ENCODE measurements around the gene HOXA7. TPM values are rescaled to one million over a fixed set of nuclear protein-coding genes. Genes with fewer than 3 reads are reported as not detected.

HOXA7 gene
- total RNA-seq, 1 donor from 2014 or later, result 12.0 TPM

DNA sequence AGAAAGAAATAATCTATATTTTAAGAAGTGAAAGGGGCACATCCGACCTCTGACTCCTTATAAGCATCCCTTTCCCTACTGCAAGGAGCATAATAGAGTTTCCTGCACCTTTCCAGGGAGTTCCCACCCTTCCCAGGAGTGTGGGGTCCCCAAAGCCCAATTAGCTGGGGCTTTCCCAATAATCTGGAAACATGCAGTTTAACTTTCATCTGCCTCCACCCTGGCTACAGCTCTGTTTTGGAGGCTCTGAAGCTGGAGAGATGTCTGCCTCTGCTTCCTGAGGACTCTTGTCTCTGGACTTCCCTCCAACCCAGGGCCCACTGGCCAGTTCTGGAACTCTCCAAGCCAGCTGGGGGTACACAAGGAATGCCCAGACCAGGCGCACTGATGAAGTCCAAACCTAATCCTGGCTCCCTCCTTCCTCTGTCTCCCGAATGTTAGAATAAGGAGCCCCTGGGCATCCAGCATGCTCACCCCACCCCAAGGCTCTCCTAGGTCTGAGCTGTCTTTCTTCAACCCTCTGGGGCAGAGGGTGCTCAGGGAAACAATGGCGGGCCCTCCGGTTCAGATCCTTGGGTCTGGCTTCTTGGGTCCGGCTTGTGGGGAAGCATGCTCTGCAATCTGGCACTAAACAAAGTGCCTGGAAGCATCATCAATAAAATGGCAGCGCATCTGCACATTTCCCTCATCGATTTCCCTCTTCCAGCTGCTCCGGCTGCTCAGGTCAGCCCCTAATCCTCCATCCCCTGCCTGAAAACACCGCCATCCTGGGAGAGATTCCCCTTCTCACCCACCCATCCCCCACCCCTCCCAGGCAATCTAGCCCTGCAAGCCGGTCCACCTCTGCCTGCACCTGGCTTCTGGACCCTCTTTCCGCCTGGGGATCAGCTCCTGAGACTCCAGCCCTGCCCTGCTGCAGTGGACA lies 39.3 kb downstream of the HOXA7 start:
- DNase-seq (ENCODE audit: low spot score in 2 of 2), result no peak
- H3K27ac ChIP-seq, result peak overlapping the region; percentile 89 to 97
- H3K4me3 ChIP-seq, result peak overlapping the region; percentile 63 to 66
- no peaks in the 10 kb centered on the region for H3K9me3 ChIP-seq
- TF ChIP-seq, protein P1, sequence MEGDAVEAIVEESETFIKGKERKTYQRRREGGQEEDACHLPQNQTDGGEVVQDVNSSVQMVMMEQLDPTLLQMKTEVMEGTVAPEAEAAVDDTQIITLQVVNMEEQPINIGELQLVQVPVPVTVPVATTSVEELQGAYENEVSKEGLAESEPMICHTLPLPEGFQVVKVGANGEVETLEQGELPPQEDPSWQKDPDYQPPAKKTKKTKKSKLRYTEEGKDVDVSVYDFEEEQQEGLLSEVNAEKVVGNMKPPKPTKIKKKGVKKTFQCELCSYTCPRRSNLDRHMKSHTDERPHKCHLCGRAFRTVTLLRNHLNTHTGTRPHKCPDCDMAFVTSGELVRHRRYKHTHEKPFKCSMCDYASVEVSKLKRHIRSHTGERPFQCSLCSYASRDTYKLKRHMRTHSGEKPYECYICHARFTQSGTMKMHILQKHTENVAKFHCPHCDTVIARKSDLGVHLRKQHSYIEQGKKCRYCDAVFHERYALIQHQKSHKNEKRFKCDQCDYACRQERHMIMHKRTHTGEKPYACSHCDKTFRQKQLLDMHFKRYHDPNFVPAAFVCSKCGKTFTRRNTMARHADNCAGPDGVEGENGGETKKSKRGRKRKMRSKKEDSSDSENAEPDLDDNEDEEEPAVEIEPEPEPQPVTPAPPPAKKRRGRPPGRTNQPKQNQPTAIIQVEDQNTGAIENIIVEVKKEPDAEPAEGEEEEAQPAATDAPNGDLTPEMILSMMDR (IDR thresholded peaks at IDR 0.05), result no peak
- intact Hi-C loops (cut with DNase I), result loop anchor here (10.0 kb wide), 1 partner anchor 1298 kb away; the partner anchor contains the start of gene CREB5
- no peaks in the 10 kb centered on the region for H3K27me3 ChIP-seq
- H3K4me1 ChIP-seq, result peaks cover 0 to 22% of the 10 kb centered on the region in 2 donors
- H3K36me3 ChIP-seq, result no peaks in the 10 kb centered on the region

DNA sequence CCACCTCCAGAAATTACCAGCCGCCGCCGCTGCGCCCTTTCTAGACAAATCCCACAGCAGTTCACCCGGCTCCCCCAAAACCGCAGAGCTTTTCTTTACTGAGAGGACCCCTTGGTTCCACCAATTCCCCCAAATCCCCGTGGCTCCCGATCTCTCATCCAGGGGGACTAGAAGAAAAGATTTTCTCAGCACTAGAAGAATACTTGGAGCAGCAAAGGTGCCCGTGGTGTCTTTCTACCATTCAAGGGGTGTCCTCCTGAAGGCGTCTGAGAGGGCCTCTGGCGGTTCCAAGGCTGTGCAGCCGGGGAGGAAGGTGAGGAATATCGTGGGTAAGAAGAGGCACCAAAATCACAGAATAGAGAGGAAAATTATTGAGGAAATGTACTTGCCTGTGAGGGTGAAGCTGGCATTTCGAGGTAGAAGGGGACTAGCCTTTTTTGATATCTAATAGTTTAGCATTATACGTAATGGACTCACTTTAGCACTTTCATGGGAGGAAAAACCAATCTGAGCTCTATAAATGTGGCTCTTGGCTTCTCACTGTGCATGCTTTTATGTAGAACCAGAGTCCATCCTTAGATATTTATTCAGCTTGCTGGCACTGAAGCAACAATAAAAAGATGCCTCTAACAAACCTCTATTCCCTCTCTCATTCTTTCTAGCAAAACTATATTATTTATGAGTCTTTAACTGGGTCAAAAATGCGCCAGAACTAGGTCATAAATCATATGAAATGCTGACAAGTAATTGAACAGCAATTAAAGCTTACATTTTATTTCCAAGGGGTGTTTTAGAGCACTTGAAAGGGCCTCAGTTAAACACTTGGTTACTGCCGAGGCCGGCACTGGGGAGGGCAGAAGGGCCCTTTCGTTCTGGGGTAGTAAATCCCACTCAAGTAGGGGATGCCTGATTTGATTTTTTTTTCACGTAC lies 40.2 kb downstream of the HOXA7 start:
- TF ChIP-seq, protein P1 (IDR thresholded peaks at IDR 0.05), result no peak
- no peak for DNase-seq (ENCODE audit: low spot score in 2 of 2)
- peak overlapping the region; percentile 63 to 66 for H3K4me3 ChIP-seq
- H3K4me1 ChIP-seq, result peaks cover 0 to 22% of the 10 kb centered on the region in 2 donors
- intact Hi-C loops (cut with DNase I), result loop anchor here (10.0 kb wide), 1 partner anchor 1299 kb away; the partner anchor contains the start of gene CREB5
- H3K9me3 ChIP-seq, result no peaks in the 10 kb centered on the region
- H3K27ac ChIP-seq, result peak overlapping the region; percentile 89 to 97
- H3K27me3 ChIP-seq, result no peaks in the 10 kb centered on the region
- no peaks in the 10 kb centered on the region for H3K36me3 ChIP-seq

DNA sequence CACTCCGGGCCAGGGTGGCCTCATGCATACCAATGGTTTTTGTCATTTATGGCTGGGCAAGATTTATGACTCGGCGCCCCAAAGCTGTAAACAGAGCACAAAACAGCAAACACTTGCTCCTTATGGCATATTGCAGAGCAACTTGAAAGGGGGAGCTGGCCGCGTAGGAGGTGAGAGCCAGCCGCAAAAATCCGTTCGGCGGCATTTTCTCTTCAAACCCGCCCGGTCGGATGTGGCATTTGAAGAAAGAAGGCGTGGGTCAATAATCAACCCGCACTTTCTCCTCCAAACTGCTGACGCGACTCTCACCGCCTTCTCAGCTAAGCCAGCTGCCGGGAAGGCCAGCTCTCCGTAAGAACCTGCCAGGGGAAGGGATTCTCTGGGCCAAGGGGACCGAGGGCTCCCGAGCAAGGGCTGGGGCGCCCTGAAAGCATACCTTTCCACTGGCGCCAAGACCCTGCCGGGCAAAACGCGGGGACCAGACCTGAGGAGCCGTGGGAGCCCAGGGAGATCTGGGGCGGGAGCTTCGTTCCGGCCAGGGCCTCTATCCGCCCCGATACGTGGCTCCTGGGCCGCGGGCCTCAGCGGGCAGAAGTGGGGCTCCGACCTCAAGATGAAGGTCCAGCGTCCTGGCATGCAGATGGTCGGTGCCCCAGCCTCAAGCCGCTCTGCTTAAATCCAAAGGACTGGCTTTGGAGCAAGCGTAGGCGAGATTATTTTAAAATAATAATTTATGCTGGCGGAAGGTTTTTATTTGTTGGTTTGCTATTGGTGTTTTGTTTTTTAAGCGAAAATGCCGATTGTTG lies 41.1 kb downstream of the HOXA7 start:
- H3K36me3 ChIP-seq, result no peaks in the 10 kb centered on the region
- H3K27ac ChIP-seq, result peak overlapping the region; percentile 89 to 97
- DNase-seq (ENCODE audit: low spot score in 2 of 2), result no peak
- peaks cover under 1 to 18% of the 10 kb centered on the region in 2 donors for H3K4me1 ChIP-seq
- no peaks in the 10 kb centered on the region for H3K27me3 ChIP-seq
- TF ChIP-seq, protein P1 (IDR thresholded peaks at IDR 0.05), result no peak
- H3K4me3 ChIP-seq, result peak overlapping the region; percentile 63 to 66
- intact Hi-C loops (cut with DNase I), result loop anchor here (2.0 to 10.0 kb wide), 3 partner anchors 15 to 1299 kb away; partner anchors contain the start of genes CREB5 and HOXA4
- no peaks in the 10 kb centered on the region for H3K9me3 ChIP-seq

DNA sequence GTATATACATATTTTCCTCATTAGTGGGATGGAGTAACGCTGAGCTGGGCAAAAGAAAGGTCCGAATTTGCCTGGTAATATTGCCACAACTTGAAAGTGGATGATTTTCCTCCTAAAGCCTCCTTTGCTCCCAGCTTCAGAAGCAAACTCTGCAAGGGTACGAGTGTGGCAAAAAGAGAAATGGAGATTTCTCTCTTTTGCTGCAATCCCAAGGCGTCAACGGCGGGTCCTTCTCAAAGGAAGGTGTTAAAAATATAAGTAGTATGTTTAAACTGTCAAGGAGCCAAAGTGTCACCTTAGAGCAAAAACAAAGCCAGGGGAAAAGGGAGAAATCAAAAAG lies 41.6 kb downstream of the HOXA7 start:
- H3K36me3 ChIP-seq, result no peaks in the 10 kb centered on the region
- peaks cover 4 to 20% of the 10 kb centered on the region in 2 donors for H3K4me1 ChIP-seq
- no peaks in the 10 kb centered on the region for H3K9me3 ChIP-seq
- intact Hi-C loops (cut with DNase I), result loop anchor here (2.0 to 10.0 kb wide), 4 partner anchors 16 to 1300 kb away; partner anchors contain the start of genes CREB5, HIBADH and HOXA4
- peak overlapping the region; percentile 63 to 66 for H3K4me3 ChIP-seq
- H3K27ac ChIP-seq, result peak overlapping the region; percentile 89 to 97
- no peak for DNase-seq (ENCODE audit: low spot score in 2 of 2)
- H3K27me3 ChIP-seq, result no peaks in the 10 kb centered on the region
- TF ChIP-seq, protein P1 (IDR thresholded peaks at IDR 0.05), result no peak
